K562 (cell line): ENCODE data around the gene TLCD5. TPM values are rescaled to one million over a fixed set of nuclear protein-coding genes. Genes with fewer than 3 reads are reported as not detected.

ENCODE experiments used
- ATAC-seq: fragments of 200-7000 bp; cut with Tn5 transposase; 3 replicates; pipeline ENCODE4 v1.9.1; 2020; ENCODE audit warnings: moderate library complexity
- BruUV-seq: library from RNA; stranded (reverse); fragments of 400-500 nt; replicated peaks from 2 replicates; lab custom pipeline; 2021; lab: Mats Ljungman, UMichigan
- CTCF ChIA-PET: fragments of 300-600 bp; formaldehyde crosslinking; extraction: SDS; loops from one replicate; lab custom pipeline; 2021; ENCODE audit warnings: low intra/inter-chr PET ratio; lab: Yijun Ruan, JAX
- POLR2A ChIA-PET: fragments of 300-600, 350-650 bp; sonication (Branson Sonifier 250); formaldehyde crosslinking; extraction: SDS; loops from one replicate; lab custom pipeline; 2021; ENCODE audit warnings: antibody characterized with exemption, inconsistent platforms; lab: Yijun Ruan, JAX
- DNase-seq, 4 experiments: peaks; one replicate each; pipeline versions ENCODE4 v3.0.0 to v3.0.0-alpha.2; 2011 to 2018; ENCODE audit warnings: low spot score in 3 of 4, mixed read lengths in 3 of 4; ENCODE audit errors: extremely low read depth in 1 of 4
- FAIRE-seq: peaks from 2 replicates; lab custom pipeline; 2011; peaks lifted over from hg19 to GRCh38; lab: Jason Lieb, UNC
- H2AFZ ChIP-seq: 2 replicates; pipeline ENCODE4 v1.6.0; 2011; ENCODE audit warnings: low read depth, low read length, control low read depth, inconsistent platforms
- H3K27ac ChIP-seq: fragments of 200-600 bp; 3 replicates; pipeline ENCODE4 v1.8.0; 2011; ENCODE audit warnings: low read depth, mild to moderate bottlenecking, control low read depth, inconsistent platforms, low read length, moderate library complexity, mixed read lengths; ENCODE audit errors: extremely low read depth
- H3K27me3 ChIP-seq, 2 experiments: fragments of 300-600 bp in 1 of 2; 2 replicates in 1 of 2; 3 replicates in 1 of 2; pipeline versions ENCODE4 v1.6.0 to v1.8.0; 2011; ENCODE audit warnings: inconsistent platforms in 2 of 2, low read length in 2 of 2, mild to moderate bottlenecking in 1 of 2, mixed read lengths in 1 of 2, moderate library complexity in 1 of 2; ENCODE audit not compliant: control insufficient read depth in 2 of 2, insufficient read depth in 2 of 2
- H3K36me3 ChIP-seq: fragments of 300-600 bp; 3 replicates; pipeline ENCODE4 v1.8.0; 2011; ENCODE audit warnings: mild to moderate bottlenecking, low read length, inconsistent platforms; ENCODE audit not compliant: control insufficient read depth, insufficient read depth
- H3K4me1 ChIP-seq, 2 experiments: fragments of 200-600 bp in 1 of 2; replicated peaks in 1 of 2; 2 replicates in 1 of 2; 3 replicates in 1 of 2; pipeline versions ENCODE4 v1.5.1 to v1.8.0; 2011; ENCODE audit warnings: inconsistent platforms in 2 of 2, low read length in 2 of 2, mild to moderate bottlenecking in 1 of 2, mixed read lengths in 1 of 2, moderate library complexity in 1 of 2; ENCODE audit not compliant: control insufficient read depth in 2 of 2, insufficient read depth in 2 of 2
- H3K4me2 ChIP-seq: 2 replicates; pipeline ENCODE4 v1.6.1; 2011; ENCODE audit warnings: low read length, control low read depth, inconsistent platforms, mixed read lengths; ENCODE audit not compliant: insufficient read depth
- H3K4me3 ChIP-seq: fragments of 200-600 bp; sonication (generic), shearing (Covaris generic); 2 replicates; pipeline ENCODE4 v1.5.1; 2016; ENCODE audit warnings: control low read depth, inconsistent platforms
- H3K79me2 ChIP-seq: fragments of 200-600 bp; 3 replicates; pipeline ENCODE4 v1.8.0; 2011; ENCODE audit warnings: low read length, inconsistent platforms; ENCODE audit not compliant: control insufficient read depth, insufficient read depth
- H3K9ac ChIP-seq, 2 experiments: 2 replicates each; pipeline versions ENCODE4 v1.6.0 to v1.6.1; 2011; ENCODE audit warnings: low read depth in 2 of 2, low read length in 2 of 2, control low read depth in 1 of 2, inconsistent platforms in 1 of 2, mild to moderate bottlenecking in 1 of 2, mixed read lengths in 1 of 2; ENCODE audit not compliant: insufficient read depth in 1 of 2
- H3K9me1 ChIP-seq: one replicate; pipeline ENCODE4 v1.6.0; 2011; ENCODE audit warnings: inconsistent platforms, mild to moderate bottlenecking, low read length, moderate library complexity; ENCODE audit not compliant: control insufficient read depth, insufficient read depth
- H3K9me3 ChIP-seq: replicated peaks from 2 replicates; pipeline ENCODE4 v1.5.1; 2011; ENCODE audit warnings: low read depth, low read length, inconsistent platforms; ENCODE audit not compliant: control insufficient read depth, insufficient read depth
- H4K20me1 ChIP-seq: replicated peaks from 2 replicates; pipeline ENCODE4 v1.6.1; 2011; ENCODE audit warnings: low read length, inconsistent platforms, mixed read lengths; ENCODE audit not compliant: control insufficient read depth, insufficient read depth
- CBFB ChIP-seq: sonication (generic); formaldehyde crosslinking; IDR thresholded peaks from 2 replicates; pipeline ENCODE4 v1.4.0; 2020; ENCODE audit warnings: mild to moderate bottlenecking, missing genetic modification reagents
- DLX4 ChIP-seq: fragments of 250-450 bp; sonication (Bioruptor Pico); IDR thresholded peaks from 2 replicates; pipeline ENCODE4 v1.6.1; 2021; ENCODE audit warnings: mild to moderate bottlenecking
- EP400 ChIP-seq: fragments of 450-650 bp; IDR thresholded peaks from 2 replicates; pipeline ENCODE4 v1.6.1; 2017; ENCODE audit warnings: antibody characterized with exemption, mild to moderate bottlenecking, moderate library complexity
- HMBOX1 ChIP-seq: sonication (generic); IDR thresholded peaks from 2 replicates; pipeline ENCODE4 v1.6.1; 2016
- HNRNPH1 ChIP-seq: fragments of 200-400 bp; formaldehyde crosslinking; optimal IDR thresholded peaks from 2 replicates; pipeline ENCODE3; 2017; ENCODE audit warnings: low read depth, mild to moderate bottlenecking, low read length, moderate library complexity
- HNRNPLL ChIP-seq: fragments of 200-400 bp; formaldehyde crosslinking; IDR thresholded peaks from 2 replicates; pipeline ENCODE4 v1.6.1; 2017; ENCODE audit warnings: low read length, low read depth, mild to moderate bottlenecking; ENCODE audit not compliant: poor library complexity, severe bottlenecking
- ILF3 ChIP-seq: fragments of 450-650 bp; IDR thresholded peaks from 2 replicates; pipeline ENCODE4 v1.6.1; 2018; ENCODE audit warnings: antibody characterized with exemption, mild to moderate bottlenecking, moderate library complexity, borderline replicate concordance
- MAFG ChIP-seq: fragments of 450-650 bp; conservative IDR thresholded peaks from 2 replicates; pipeline ENCODE4 v1.6.1; 2016; ENCODE audit warnings: missing genetic modification characterization, missing compliant biosample characterization
- MAFK ChIP-seq: IDR thresholded peaks from 2 replicates; pipeline ENCODE4 v1.6.1; 2011; ENCODE audit warnings: low read length, improper control_type of control experiment
- POLR2AphosphoS5 ChIP-seq: IDR thresholded peaks from 2 replicates; pipeline ENCODE4 v1.6.1; 2011; ENCODE audit warnings: mild to moderate bottlenecking, low read depth, low read length, moderate library complexity; ENCODE audit not compliant: control insufficient read depth, insufficient read depth
- POU5F1 ChIP-seq: fragments of 150-350 bp; IDR thresholded peaks from 2 replicates; pipeline ENCODE4 v1.6.1; 2014; ENCODE audit warnings: borderline replicate concordance, low read length, low read depth, mild to moderate bottlenecking; ENCODE audit not compliant: partially characterized antibody
- SMAD4 ChIP-seq: fragments of 250-450 bp; sonication (Bioruptor Pico); conservative IDR thresholded peaks from 2 replicates; pipeline ENCODE4 v1.8.0; 2021; ENCODE audit warnings: inconsistent platforms, mild to moderate bottlenecking, moderate library complexity
- SMC3 ChIP-seq: conservative IDR thresholded peaks from 2 replicates; pipeline ENCODE4 v1.6.1; 2011; ENCODE audit warnings: low read depth, low read length, improper control_type of control experiment; ENCODE audit not compliant: insufficient read depth
- TARDBP ChIP-seq: fragments of 450-650 bp; IDR thresholded peaks from 2 replicates; pipeline ENCODE4 v1.6.1; 2016
- ZKSCAN1 ChIP-seq: fragments of 150-350 bp; IDR thresholded peaks from 2 replicates; pipeline ENCODE4 v1.6.1; 2016; ENCODE audit warnings: low read depth, low read length
- ZNF778 ChIP-seq: fragments of 450-650 bp; formaldehyde crosslinking; IDR thresholded peaks from 2 replicates; pipeline ENCODE4 v1.4.0; 2020; ENCODE audit warnings: mild to moderate bottlenecking, moderate library complexity
- WGBS: fragments of 100-300 bp; shearing (Covaris generic); methylation state at CpG from one replicate; pipeline ENCODE4 v1.1.6; 2016; ENCODE audit warnings: low coverage, mixed read lengths; ENCODE audit not compliant: insufficient coverage; ENCODE audit errors: missing lambda C conversion rate; 5-methylcytosine and 5-hydroxymethylcytosine counted together
- in situ Hi-C: fragments of 300-500 bp; cut with MboI; formaldehyde crosslinking; loops from 4 replicates; pipeline ENCODE4 v1.15.0; 2018; ENCODE audit warnings: inconsistent platforms, mixed read lengths
- intact Hi-C: fragments of 100-400 bp; cut with micrococcal nuclease; formaldehyde crosslinking; loops from 2 replicates; pipeline ENCODE4 v1.14.2; 2022
- polyA plus RNA-seq, 8 experiments: library from polyadenylated mRNA; depleted of rRNA in 4 of 8; stranded (reverse) in 5 of 8; unstranded in 3 of 8; fragments of >200 nt; fragmentation: Nextera tagmentation in 2 of 8; fragmentation: Illumina TruSeq in 1 of 8; extraction: Ambion mirVana in 2 of 8; extraction: Trizol in 1 of 8; gene quantifications; 2 replicates each; pipeline versions ENCODE4 v1.2.1 to v1.2.3, GENCODE V29; 2011 to 2014; ENCODE audit warnings: inconsistent platforms in 1 of 8, missing spikeins in 1 of 8
- total RNA-seq, 7 experiments: library from RNA; depleted of rRNA in 6 of 7; stranded (reverse); fragments of >200 nt in 6 of 7; fragmentation: Illumina TruSeq in 2 of 7; extraction: Trizol in 2 of 7; gene quantifications; 2 replicates each; pipeline versions ENCODE4 v1.2.1 to v1.2.3, GENCODE V29; 2011 to 2021; ENCODE audit warnings: low replicate concordance in 1 of 7

Gene TLCD5
- total and polyA plus RNA-seq, 9 of the 15 experiments (the other 6 are each of a cell fraction or from before 2014, with no cell fraction given) = 0.94 to 5.1 (median 1.6) TPM

GRCh38 chr11:120327311-120327710 is 2.2 kb downstream of the TLCD5 start:
- BruUV-seq = no TSS peak
- TF ChIP-seq ZNF778 (no peak), CBFB (no peak), POU5F1 (no peak)
- TF ChIP-seq, all 486 proteins: peak for 0
- no peak for FAIRE-seq
- Histone ChIP-seq H3K36me3 (no peaks in the 10 kb centered on the region), H2AFZ (no peak overlapping the region), H3K9me1 (no peaks in the 10 kb centered on the region), H3K27me3 (peaks cover 16 to 20% of the 10 kb centered on the region in 2 experiments; a peak in 4 of 5 replicates), H3K4me2 (no peak overlapping the region), H3K4me1 (peaks cover 9 to 19% of the 10 kb centered on the region in 2 experiments; a peak in 4 of 5 replicates), H3K9me3 (no peaks in the 10 kb centered on the region), H4K20me1 (no peaks in the 10 kb centered on the region), H3K27ac (no peak overlapping the region), H3K9ac (no peak overlapping the region), H3K79me2 (no peaks in the 10 kb centered on the region), H3K4me3 (no peak overlapping the region)
- 70% methylated on average over 4 of the region's 4 CpGs for WGBS
- POLR2A ChIA-PET = interaction anchor here (2.0 kb wide), 1 partner anchor 10 kb away, joined by 5 read pairs; no protein-coding TSS in a partner anchor
- no peak for DNase-seq
- CTCF ChIA-PET = no interaction called here
- in situ Hi-C loops = no loop called here
- no peak for ATAC-seq
- intact Hi-C loops = no loop called here

GRCh38 chr11:120329556-120329955 is 4.5 kb downstream of the TLCD5 start:
- H3K4me1 ChIP-seq = peaks cover 9 to 21% of the 10 kb centered on the region in 2 experiments; a peak in 4 of 5 replicates
- CTCF ChIA-PET = interaction anchor here (0.6 kb wide), 1 partner anchor 1292 kb away, joined by 3 read pairs; no protein-coding TSS in a partner anchor
- BruUV-seq = no TSS peak
- in situ Hi-C loops = no loop called here
- H3K4me3 ChIP-seq = no peak overlapping the region
- WGBS = 72% methylated on average over 3 of the region's 3 CpGs
- no peak overlapping the region for H3K4me2 ChIP-seq
- no peak overlapping the region for H2AFZ ChIP-seq
- no peaks in the 10 kb centered on the region for H4K20me1 ChIP-seq
- ATAC-seq = no peak
- H3K36me3 ChIP-seq = no peaks in the 10 kb centered on the region
- intact Hi-C loops = no loop called here
- no peaks in the 10 kb centered on the region for H3K79me2 ChIP-seq
- POLR2A ChIA-PET = no interaction called here
- H3K27ac ChIP-seq = no peak overlapping the region
- no peak overlapping the region; a peak in 1 of 4 replicates for H3K9ac ChIP-seq
- FAIRE-seq = no peak
- peaks cover 4 to 8% of the 10 kb centered on the region in 2 experiments; a peak in 3 of 5 replicates for H3K27me3 ChIP-seq
- DNase-seq = no peak
- H3K9me3 ChIP-seq = no peaks in the 10 kb centered on the region
- no peaks in the 10 kb centered on the region for H3K9me1 ChIP-seq
- TF ChIP-seq HNRNPH1 = no peak
- no peak for TF ChIP-seq TARDBP
- TF ChIP-seq ZKSCAN1 = no peak
- TF ChIP-seq SMC3 = no peak
- no peak for TF ChIP-seq MAFK
- TF ChIP-seq MAFG (tag) = no peak
- no peak for TF ChIP-seq EP400
- TF ChIP-seq HMBOX1 = no peak
- TF ChIP-seq ILF3 = no peak
- TF ChIP-seq SMAD4 (CRISPR knock-in tag) = no peak
- no peak for TF ChIP-seq HNRNPLL
- no peak for TF ChIP-seq POLR2AphosphoS5
- no peak for TF ChIP-seq DLX4 (CRISPR knock-in tag)
